OCI-LY1 (cell line): ENCODE measurements around the gene SERPIND1.

Source experiments
- H2AFZ ChIP-seq: fragments of 200-600 bp; sonication (generic), shearing (Covaris generic); 2 replicates; pipeline ENCODE4 v1.6.0; 2014; ENCODE audit warnings: antibody characterized with exemption, mild to moderate bottlenecking, low read length
- H3F3A ChIP-seq: fragments of 200-600 bp; sonication (generic), shearing (Covaris generic); 2 replicates; pipeline ENCODE4 v1.6.0; 2014; ENCODE audit warnings: mild to moderate bottlenecking, antibody characterized with exemption, low read length, moderate library complexity; ENCODE audit not compliant: insufficient read depth
- H3K27ac ChIP-seq: fragments of 200-600 bp; sonication (generic); 2 replicates; pipeline ENCODE4 v1.5.1; 2014; ENCODE audit warnings: low read length, mixed run types, mild to moderate bottlenecking, low read depth; ENCODE audit not compliant: poor library complexity, severe bottlenecking
- H3K27me3 ChIP-seq: fragments of 200-600 bp; sonication (generic); 2 replicates; pipeline ENCODE4 v1.6.0; 2014; ENCODE audit warnings: antibody characterized with exemption, mild to moderate bottlenecking, low read length, moderate library complexity; ENCODE audit not compliant: insufficient read depth
- H3K36me3 ChIP-seq: fragments of 200-600 bp; sonication (generic); 2 replicates; pipeline ENCODE4 v1.6.1; 2014; ENCODE audit warnings: mild to moderate bottlenecking, antibody characterized with exemption, low read length, moderate library complexity, mixed read lengths; ENCODE audit not compliant: insufficient read depth
- H3K4me1 ChIP-seq: fragments of 200-600 bp; sonication (generic); 2 replicates; pipeline ENCODE4 v1.5.1; 2014; ENCODE audit warnings: mild to moderate bottlenecking, low read length, moderate library complexity; ENCODE audit not compliant: insufficient read depth, severe bottlenecking
- H3K4me2 ChIP-seq: fragments of 200-600 bp; sonication (generic), shearing (Covaris generic); 2 replicates; pipeline ENCODE4 v1.6.1; 2014; ENCODE audit warnings: low read length
- H3K4me3 ChIP-seq: fragments of 200-600 bp; sonication (generic); 2 replicates; pipeline ENCODE4 v1.5.1; 2014; ENCODE audit warnings: low read length, low read depth, mild to moderate bottlenecking, mixed read lengths; ENCODE audit not compliant: poor library complexity, severe bottlenecking
- H3K79me2 ChIP-seq: fragments of 200-600 bp; shearing (Covaris generic); 2 replicates; pipeline ENCODE4 v1.6.1; 2016; ENCODE audit warnings: mixed run types, low read length, mixed read lengths; ENCODE audit not compliant: insufficient read depth
- H3K9ac ChIP-seq: fragments of 200-600 bp; sonication (generic), shearing (Covaris generic); 2 replicates; pipeline ENCODE4 v1.6.1; 2014; ENCODE audit warnings: mild to moderate bottlenecking, low read length, mixed read lengths
- H3K9me2 ChIP-seq: fragments of 200-600 bp; sonication (generic), shearing (Covaris generic); 2 replicates; pipeline ENCODE4 v1.6.1; 2014; ENCODE audit warnings: low read depth, mild to moderate bottlenecking, low read length, mixed read lengths
- H3K9me3 ChIP-seq: fragments of 200-600 bp; shearing (Covaris generic); 2 replicates; pipeline ENCODE4 v1.6.1; 2014; ENCODE audit warnings: low read length, mixed read lengths
- H4K20me1 ChIP-seq: fragments of 200-600 bp; sonication (generic), shearing (Covaris generic); 2 replicates; pipeline ENCODE4 v1.6.0; 2016; ENCODE audit warnings: mild to moderate bottlenecking, low read length; ENCODE audit not compliant: insufficient read depth
- CTCF ChIP-seq: fragments of 200-600 bp; sonication (generic), shearing (Covaris generic); IDR thresholded peaks from 2 replicates; pipeline ENCODE4 v1.5.1; 2017; ENCODE audit warnings: mild to moderate bottlenecking, antibody characterized with exemption, low read length, moderate library complexity, mixed read lengths
- EZH2 ChIP-seq: fragments of 200-600 bp; sonication (generic), shearing (Covaris generic); IDR thresholded peaks from 2 replicates; pipeline ENCODE4 v1.8.0; 2017; ENCODE audit warnings: borderline replicate concordance, mixed run types, mild to moderate bottlenecking, antibody characterized with exemption, low read length, moderate library complexity, mixed read lengths

Gene SERPIND1

GRCh38 chr22:20833225-20833665 is 59.3 kb downstream of the SERPIND1 start:
- H3K4me2 ChIP-seq: no peak overlapping the region
- H3K36me3 ChIP-seq: peaks cover 57% of the 10 kb centered on the region
- H3K27ac ChIP-seq: no peak overlapping the region
- no peaks in the 10 kb centered on the region for H3K9me2 ChIP-seq
- no peaks in the 10 kb centered on the region for H3K4me1 ChIP-seq
- H3K27me3 ChIP-seq: no peaks in the 10 kb centered on the region
- no peaks in the 10 kb centered on the region for H3F3A ChIP-seq
- peaks cover 13% of the 10 kb centered on the region for H3K79me2 ChIP-seq
- no peaks in the 10 kb centered on the region for H4K20me1 ChIP-seq
- TF ChIP-seq CTCF: no peak
- TF ChIP-seq EZH2: no peak
- no peak overlapping the region for H2AFZ ChIP-seq
- no peak overlapping the region for H3K9ac ChIP-seq
- no peak overlapping the region for H3K4me3 ChIP-seq
- no peaks in the 10 kb centered on the region for H3K9me3 ChIP-seq

- peaks cover 53% of the 10 kb centered on the region for H3K36me3 ChIP-seq
These were observed 60.3 kb downstream of the SERPIND1 start for GRCh38 chr22:20834206-20834605.

GRCh38 chr22:20834725-20835124 is 60.8 kb downstream of the SERPIND1 start:
- H3K27me3 ChIP-seq: no peaks in the 10 kb centered on the region
- H3K27ac ChIP-seq: no peak overlapping the region
- H3K9me2 ChIP-seq: no peaks in the 10 kb centered on the region
- H2AFZ ChIP-seq: no peak overlapping the region
- H3K4me2 ChIP-seq: no peak overlapping the region
- H3F3A ChIP-seq: no peaks in the 10 kb centered on the region
- no peaks in the 10 kb centered on the region for H3K4me1 ChIP-seq
- no peaks in the 10 kb centered on the region for H4K20me1 ChIP-seq
- H3K9ac ChIP-seq: no peak overlapping the region
- H3K79me2 ChIP-seq: peaks cover 19% of the 10 kb centered on the region
- no peaks in the 10 kb centered on the region for H3K9me3 ChIP-seq
- H3K36me3 ChIP-seq: peaks cover 52% of the 10 kb centered on the region
- no peak for TF ChIP-seq CTCF
- no peak for TF ChIP-seq EZH2
- H3K4me3 ChIP-seq: no peak overlapping the region

More at GRCh38 chr22:20834206-20834605, 60.3 kb downstream of the SERPIND1 start:
- H3K79me2 ChIP-seq: peaks cover 17% of the 10 kb centered on the region
- H3K9me2 ChIP-seq: no peaks in the 10 kb centered on the region
- H3K9ac ChIP-seq: no peak overlapping the region
- no peaks in the 10 kb centered on the region for H3K27me3 ChIP-seq
- H3K4me3 ChIP-seq: no peak overlapping the region
- H3K9me3 ChIP-seq: no peaks in the 10 kb centered on the region
- no peaks in the 10 kb centered on the region for H3K4me1 ChIP-seq
- no peak overlapping the region for H3K27ac ChIP-seq
- H3K4me2 ChIP-seq: no peak overlapping the region
- TF ChIP-seq EZH2 (no peak), CTCF (no peak)
- H3F3A ChIP-seq: no peaks in the 10 kb centered on the region
- H4K20me1 ChIP-seq: no peaks in the 10 kb centered on the region
- H2AFZ ChIP-seq: no peak overlapping the region
